HG02884 (cell line): ENCODE measurements around the gene SKIC3.

Source experiments
- ATAC-seq: cut with Tn5 transposase; IDR thresholded peaks from one replicate; pipeline ENCODE4 v1.9.1; 2021; ENCODE audit warnings: mild to moderate bottlenecking, moderate library complexity; ENCODE audit not compliant: unreplicated experiment

Gene SKIC3

GRCh38 chr5:95532415-95532814 is 22.4 kb downstream of the SKIC3 start:
- no peak for ATAC-seq

- ATAC-seq, result no peak
Measured at GRCh38 chr5:95531491-95531890, 23.3 kb downstream of the SKIC3 start.

- no peak for ATAC-seq
Measured at GRCh38 chr5:95530416-95530815, 24.4 kb downstream of the SKIC3 start.

- no peak for ATAC-seq
Measured at GRCh38 chr5:95528565-95528964, 26.2 kb downstream of the SKIC3 start.

GRCh38 chr5:95526871-95527270 is 27.9 kb downstream of the SKIC3 start:
- no peak for ATAC-seq

GRCh38 chr5:95524423-95524822 is 30.4 kb downstream of the SKIC3 start:
- no peak for ATAC-seq

GRCh38 chr5:95520206-95520605 is 34.6 kb downstream of the SKIC3 start:
- ATAC-seq, result no peak

- ATAC-seq, result no peak
Measured at GRCh38 chr5:95519681-95520080, 35.1 kb downstream of the SKIC3 start.

- ATAC-seq, result no peak
Measured at GRCh38 chr5:95519151-95519550, 35.6 kb downstream of the SKIC3 start.

- ATAC-seq, result no peak
Measured at GRCh38 chr5:95518417-95518816, 36.4 kb downstream of the SKIC3 start.

- no peak for ATAC-seq
Measured at GRCh38 chr5:95511606-95512005, 43.2 kb downstream of the SKIC3 start.

- ATAC-seq, result no peak
Measured at GRCh38 chr5:95508550-95508949, 46.2 kb downstream of the SKIC3 start.
